Psoas muscle (tissue), 8 donors: ENCODE results near the gene SMR3A. TPM values are rescaled to one million over a fixed set of nuclear protein-coding genes. Genes with fewer than 3 reads are reported as not detected.

Experiments
- ATAC-seq, 4 donors: fragments of 200-7000 bp; cut with Tn5 transposase; one replicate each; pipeline ENCODE4 v1.9.1; 2020; ENCODE audit warnings: moderate library complexity in 3 of 4, mild to moderate bottlenecking in 2 of 4
- DNase-seq, 2 donors: peaks; one replicate each; pipeline ENCODE4 v3.0.0-alpha.2; 2020
- H3K27ac ChIP-seq: fragments of 200-600 bp; one replicate; pipeline ENCODE4 v1.8.0; 2022
- H3K27me3 ChIP-seq, 3 donors: fragments of 200-600 bp in 1 of 3; one replicate each; pipeline versions ENCODE4 v1.6.1 to v1.8.0; 2013 to 2022; ENCODE audit warnings: low read length in 2 of 3, mild to moderate bottlenecking in 2 of 3, moderate library complexity in 1 of 3; ENCODE audit not compliant: insufficient read depth in 3 of 3
- H3K36me3 ChIP-seq, 2 donors: fragments of 200-600 bp in 1 of 2; one replicate each; pipeline versions ENCODE4 v1.6.1 to v1.8.0; 2013 to 2022; ENCODE audit warnings: low read depth in 1 of 2, mild to moderate bottlenecking in 1 of 2, moderate library complexity in 1 of 2; ENCODE audit not compliant: insufficient read depth in 1 of 2
- H3K4me1 ChIP-seq: fragments of 200-600 bp; one replicate; pipeline ENCODE4 v1.8.0; 2022
- H3K4me3 ChIP-seq: fragments of 200-600 bp; one replicate; pipeline ENCODE4 v1.8.0; 2022; ENCODE audit warnings: mild to moderate bottlenecking
- H3K9me3 ChIP-seq: fragments of 200-600 bp; one replicate; pipeline ENCODE4 v1.8.0; 2022
- WGBS, 3 donors: extraction: QIAGEN DNeasy Blood & Tissue Kit; methylation state at CpG; one replicate each; pipeline versions ENCODE4 v1.1.6 to v1.1.7; 2013; 5-methylcytosine and 5-hydroxymethylcytosine counted together
- intact Hi-C, 2 donors: fragments of 100-400 bp; cut with DNase I; formaldehyde crosslinking; loops; one replicate each; pipeline versions ENCODE4 v1.11.0 to v1.14.2; 2022
- polyA plus RNA-seq, 3 donors: library from polyadenylated mRNA; stranded (reverse); fragments of 200-250 nt; gene quantifications; one replicate each; pipeline ENCODE4 v1.2.3, GENCODE V29; 2013
- total RNA-seq, 4 donors: library from RNA; stranded (reverse); fragmentation: NEBNext Ultra II Directional in 2 of 4; extraction: Animal tissue kit (Norgen Biotek cat#: 25700) in 2 of 4; gene quantifications; one replicate each; pipeline versions ENCODE4 v1.2.1 to v1.2.4, GENCODE V29; 2021 to 2023
- TF ChIP-seq, protein P1 (sequence below): fragments of 200-600 bp; IDR thresholded peaks from one replicate; pipeline ENCODE4 v1.8.0; 2022; ENCODE audit warnings: antibody characterized with exemption
- donor health status: healthy with polysubstance abuse.
- donor health status: DM: no; HTN: no; CAD: no; lungs with moderate emphysema.
- donor health status: Bipolar disorder and iron deficiency.
- donor health status: healthy.
- donor health status: DM: yes; HTN: yes; CAD: no.
- donor health status: DM: no; HTN: no; CAD: no.
- donor health status: DM: no; HTN: no; CAD: no.
- donor health status: DM: yes; HTN: yes; CAD: no.

Gene SMR3A
- total and polyA plus RNA-seq, 7 donors = not detected

DNA sequence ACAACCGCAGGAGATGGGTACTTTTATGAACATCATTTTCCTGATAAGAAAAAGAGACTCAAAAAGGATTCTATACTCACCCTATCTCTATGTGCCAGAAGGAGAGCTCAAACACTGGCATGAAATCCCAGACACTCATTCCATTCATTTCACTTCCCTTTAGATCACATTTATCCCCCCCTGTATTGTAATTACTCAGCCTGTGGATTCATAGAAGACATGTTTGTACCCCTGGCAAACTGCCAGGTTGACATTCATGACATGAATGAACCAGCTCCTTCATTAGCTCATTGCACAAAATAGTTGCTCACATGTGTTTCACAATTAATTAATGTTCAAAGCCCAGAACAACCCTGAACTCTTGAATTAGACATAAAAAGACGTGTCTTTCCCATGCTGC lies 4.9 kb downstream of the SMR3A start:
- DNase-seq (no peak), ATAC-seq (no peak)
- Histone ChIP-seq H3K27ac (no peak overlapping the region), H3K36me3 (no peaks in the 10 kb centered on the region), H3K27me3 (no peaks in the 10 kb centered on the region), H3K4me1 (no peaks in the 10 kb centered on the region), H3K9me3 (no peaks in the 10 kb centered on the region), H3K4me3 (no peak overlapping the region)
- intact Hi-C loops = no loop called here
- TF ChIP-seq, protein P1, sequence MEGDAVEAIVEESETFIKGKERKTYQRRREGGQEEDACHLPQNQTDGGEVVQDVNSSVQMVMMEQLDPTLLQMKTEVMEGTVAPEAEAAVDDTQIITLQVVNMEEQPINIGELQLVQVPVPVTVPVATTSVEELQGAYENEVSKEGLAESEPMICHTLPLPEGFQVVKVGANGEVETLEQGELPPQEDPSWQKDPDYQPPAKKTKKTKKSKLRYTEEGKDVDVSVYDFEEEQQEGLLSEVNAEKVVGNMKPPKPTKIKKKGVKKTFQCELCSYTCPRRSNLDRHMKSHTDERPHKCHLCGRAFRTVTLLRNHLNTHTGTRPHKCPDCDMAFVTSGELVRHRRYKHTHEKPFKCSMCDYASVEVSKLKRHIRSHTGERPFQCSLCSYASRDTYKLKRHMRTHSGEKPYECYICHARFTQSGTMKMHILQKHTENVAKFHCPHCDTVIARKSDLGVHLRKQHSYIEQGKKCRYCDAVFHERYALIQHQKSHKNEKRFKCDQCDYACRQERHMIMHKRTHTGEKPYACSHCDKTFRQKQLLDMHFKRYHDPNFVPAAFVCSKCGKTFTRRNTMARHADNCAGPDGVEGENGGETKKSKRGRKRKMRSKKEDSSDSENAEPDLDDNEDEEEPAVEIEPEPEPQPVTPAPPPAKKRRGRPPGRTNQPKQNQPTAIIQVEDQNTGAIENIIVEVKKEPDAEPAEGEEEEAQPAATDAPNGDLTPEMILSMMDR = no peak
- 37 to 64% (median 42%) methylated on average over 2 of the region's 2 CpGs for WGBS, 3 donors

GRCh38 chr4:70367813-70368212 lies 7.3 kb downstream of the SMR3A start:
- no peaks in the 10 kb centered on the region for H3K27me3 ChIP-seq
- DNase-seq (no peak), ATAC-seq (no peak)
- no peaks in the 10 kb centered on the region for H3K4me1 ChIP-seq
- 91 to 97% (median 95%) methylated on average over 1 of the region's 1 CpG for WGBS, 3 donors
- TF ChIP-seq, protein P1 = no peak
- H3K36me3 ChIP-seq = no peaks in the 10 kb centered on the region
- H3K4me3 ChIP-seq = no peak overlapping the region
- H3K9me3 ChIP-seq = no peaks in the 10 kb centered on the region
- no peak overlapping the region for H3K27ac ChIP-seq
- intact Hi-C loops = no loop called here

DNA sequence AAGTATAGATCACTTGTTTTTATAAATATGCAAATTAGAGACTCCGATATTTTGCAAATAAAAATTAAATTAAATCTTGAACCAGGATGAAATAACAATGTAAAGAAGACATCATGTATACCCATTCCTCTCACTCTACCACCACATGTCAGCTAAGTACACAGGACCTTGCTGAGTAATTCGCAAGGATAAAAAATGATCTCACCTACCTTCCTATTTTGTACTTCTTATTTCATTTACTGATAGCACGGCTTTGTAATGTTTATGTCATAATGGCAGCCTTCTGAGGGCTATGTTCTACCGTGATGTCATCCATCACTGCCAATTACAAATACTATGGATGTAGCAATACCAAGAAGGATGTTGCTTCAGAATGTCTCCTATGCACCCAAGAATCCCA lies 11.4 kb downstream of the SMR3A start:
- H3K27me3 ChIP-seq = no peaks in the 10 kb centered on the region
- ATAC-seq (no peak), DNase-seq (no peak)
- intact Hi-C loops = no loop called here
- no peaks in the 10 kb centered on the region for H3K36me3 ChIP-seq
- no peak overlapping the region for H3K4me3 ChIP-seq
- no peaks in the 10 kb centered on the region for H3K9me3 ChIP-seq
- WGBS, 3 donors = 86 to 94% (median 90%) methylated on average over 4 of the region's 4 CpGs
- no peaks in the 10 kb centered on the region for H3K4me1 ChIP-seq
- no peak overlapping the region for H3K27ac ChIP-seq
- TF ChIP-seq, protein P1 = no peak

DNA sequence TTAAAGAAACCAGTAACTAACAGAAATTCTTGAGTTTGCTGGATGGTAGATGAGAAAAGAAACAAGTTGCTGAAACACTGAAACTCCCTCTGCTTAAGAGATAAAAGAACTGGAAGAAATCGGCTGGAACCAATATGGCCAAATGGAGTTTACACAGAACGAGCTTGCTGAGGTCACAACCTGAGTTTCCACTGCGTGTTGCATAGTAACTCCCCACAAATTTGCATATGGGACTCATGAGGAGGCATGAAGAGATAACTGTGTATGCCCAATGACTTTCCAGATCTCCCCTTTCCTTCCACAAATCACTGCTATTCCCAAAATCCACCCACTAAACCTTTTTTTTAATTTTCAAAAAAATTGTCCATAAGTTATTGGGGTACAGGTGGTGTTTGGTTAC lies 12.2 kb downstream of the SMR3A start:
- H3K27ac ChIP-seq = no peak overlapping the region
- intact Hi-C loops = no loop called here
- no peaks in the 10 kb centered on the region for H3K27me3 ChIP-seq
- H3K36me3 ChIP-seq = no peaks in the 10 kb centered on the region
- H3K4me3 ChIP-seq = no peak overlapping the region
- no peaks in the 10 kb centered on the region for H3K4me1 ChIP-seq
- WGBS, 3 donors = 70 to 76% (median 71%) methylated on average over 3 of the region's 3 CpGs
- H3K9me3 ChIP-seq = no peaks in the 10 kb centered on the region
- TF ChIP-seq, protein P1 = no peak
- DNase-seq (no peak), ATAC-seq (no peak)

DNA sequence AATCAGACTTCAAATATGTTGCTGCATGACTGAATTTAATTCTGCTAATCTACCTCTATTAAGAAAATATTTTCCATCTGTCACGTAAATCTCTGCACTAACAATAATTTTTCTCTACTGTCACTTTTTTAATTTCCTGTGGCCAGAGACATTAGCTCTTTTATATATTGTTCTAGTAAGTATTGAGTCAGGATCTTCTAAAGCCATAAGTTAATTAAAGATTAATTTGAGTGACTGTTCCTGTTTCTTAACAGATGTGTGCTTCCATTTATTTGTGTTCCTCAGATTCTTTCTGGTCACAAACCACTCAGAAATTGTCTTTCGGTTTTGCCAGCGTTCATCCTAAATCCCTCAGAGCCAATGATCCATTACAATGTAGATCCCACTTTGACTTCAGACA lies 20.0 kb downstream of the SMR3A start:
- 79 to 85% (median 79%) methylated on average over 3 of the region's 3 CpGs for WGBS, 3 donors
- Histone ChIP-seq H3K9me3 (no peaks in the 10 kb centered on the region), H3K4me1 (no peaks in the 10 kb centered on the region), H3K27ac (no peak overlapping the region), H3K36me3 (no peaks in the 10 kb centered on the region), H3K27me3 (no peaks in the 10 kb centered on the region), H3K4me3 (no peak overlapping the region)
- intact Hi-C loops = no loop called here
- no peak for DNase-seq
- no peak for ATAC-seq
- TF ChIP-seq, protein P1 = no peak
